Keratinocyte (primary cell): Measurements from ENCODE around the gene DNAJC7.

Experiments used
- CTCF ChIP-seq, 3 experiments: IDR thresholded peaks in 1 of 3; conservative IDR thresholded peaks in 1 of 3; optimal IDR thresholded peaks in 1 of 3; 2 replicates in 2 of 3; 3 replicates in 1 of 3; pipeline versions ENCODE3 to v1.5.1; 2011; ENCODE audit warnings: low read length in 3 of 3, mild to moderate bottlenecking in 3 of 3, moderate library complexity in 2 of 3, control low read depth in 1 of 3, inconsistent platforms in 1 of 3; ENCODE audit not compliant: insufficient read depth in 2 of 3; ENCODE audit errors: extremely low read depth in 1 of 3
- EZH2 ChIP-seq: IDR thresholded peaks from one replicate; pipeline ENCODE4 v1.6.1; 2012; ENCODE audit warnings: inconsistent platforms, mild to moderate bottlenecking, low read length, moderate library complexity

GRCh38 chr17:42038221-42038973 is 21.2 kb upstream of the DNAJC7 start:
- TF ChIP-seq CTCF (optimal IDR thresholded peaks at IDR 0.05 in 1 of 3, IDR thresholded peaks at IDR 0.05 in 1 of 3, conservative IDR thresholded peaks at IDR 0.05 in 1 of 3; ENCODE audit: extremely low read depth in 1 of 3, insufficient read depth in 2 of 3, low read length in 3 of 3) (no peak), EZH2 (no peak)
